DMS53 (cell line): Measurements from ENCODE around the gene PTPN20.

Source experiments
- DNase-seq: peaks from one replicate; lab custom pipeline; 2025; lab: John Stamatoyannopoulos, UW

The PTPN20 gene

GRCh38 chr10:47022311-47023131 is 111.3 kb downstream of the PTPN20 start:
- DNase-seq = no peak

DNA sequence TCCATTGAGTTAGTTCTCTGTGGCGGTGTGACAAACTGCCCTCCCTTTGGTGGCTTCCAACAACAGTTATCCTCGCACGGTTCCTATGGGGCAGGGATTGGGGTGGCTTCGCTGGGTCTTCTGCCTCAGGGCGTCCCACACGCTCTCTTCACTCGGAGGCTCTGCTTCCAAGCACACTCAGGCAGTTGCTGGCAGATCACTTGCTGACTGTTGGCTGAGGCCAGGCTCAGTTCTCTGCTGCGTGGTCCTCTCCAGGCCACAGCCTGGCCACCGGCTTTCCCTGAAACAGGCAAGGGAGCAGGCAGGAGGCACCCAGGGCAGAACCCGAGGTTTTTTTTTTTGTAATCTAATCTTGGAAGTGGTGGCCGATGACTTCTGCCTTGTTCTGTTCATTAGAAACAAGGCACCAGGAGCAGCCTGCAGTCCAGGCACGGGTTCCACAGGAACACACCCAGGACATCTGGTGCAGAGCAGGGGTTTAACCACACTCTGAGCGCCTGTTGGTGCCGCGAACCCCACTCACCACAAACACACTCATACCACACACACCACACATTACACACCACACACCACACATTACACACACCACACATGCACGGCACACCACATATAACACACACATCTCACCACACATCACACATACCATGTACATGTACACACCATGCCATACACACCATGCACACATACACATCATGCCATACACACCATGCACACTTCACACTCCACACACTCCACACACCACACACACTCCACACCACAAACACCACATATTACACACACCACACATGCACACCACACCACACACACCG is 112.2 kb downstream of the PTPN20 start:
- DNase-seq = peak; percentile 15

- no peak for DNase-seq
Observed at GRCh38 chr10:47024046-47024322, 112.8 kb downstream of the PTPN20 start.

- peak; percentile 84 for DNase-seq
Observed at GRCh38 chr10:47024399-47025252, 113.4 kb downstream of the PTPN20 start.

DNA sequence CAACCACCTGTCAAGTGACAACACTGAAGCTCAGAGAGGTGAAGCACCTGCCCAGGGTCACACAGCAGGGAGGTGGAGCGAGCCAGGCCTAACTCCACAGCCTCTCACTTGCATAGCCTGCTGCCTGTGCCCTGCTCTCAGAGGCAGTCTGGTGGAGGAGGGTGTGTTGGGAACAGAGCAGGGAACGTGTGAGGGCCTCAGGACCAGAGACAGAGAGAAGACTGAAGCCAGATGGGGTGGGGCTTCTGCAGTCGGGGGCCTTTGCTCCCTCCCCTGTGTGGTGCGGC is 114.0 kb downstream of the PTPN20 start:
- DNase-seq = no peak

DNA sequence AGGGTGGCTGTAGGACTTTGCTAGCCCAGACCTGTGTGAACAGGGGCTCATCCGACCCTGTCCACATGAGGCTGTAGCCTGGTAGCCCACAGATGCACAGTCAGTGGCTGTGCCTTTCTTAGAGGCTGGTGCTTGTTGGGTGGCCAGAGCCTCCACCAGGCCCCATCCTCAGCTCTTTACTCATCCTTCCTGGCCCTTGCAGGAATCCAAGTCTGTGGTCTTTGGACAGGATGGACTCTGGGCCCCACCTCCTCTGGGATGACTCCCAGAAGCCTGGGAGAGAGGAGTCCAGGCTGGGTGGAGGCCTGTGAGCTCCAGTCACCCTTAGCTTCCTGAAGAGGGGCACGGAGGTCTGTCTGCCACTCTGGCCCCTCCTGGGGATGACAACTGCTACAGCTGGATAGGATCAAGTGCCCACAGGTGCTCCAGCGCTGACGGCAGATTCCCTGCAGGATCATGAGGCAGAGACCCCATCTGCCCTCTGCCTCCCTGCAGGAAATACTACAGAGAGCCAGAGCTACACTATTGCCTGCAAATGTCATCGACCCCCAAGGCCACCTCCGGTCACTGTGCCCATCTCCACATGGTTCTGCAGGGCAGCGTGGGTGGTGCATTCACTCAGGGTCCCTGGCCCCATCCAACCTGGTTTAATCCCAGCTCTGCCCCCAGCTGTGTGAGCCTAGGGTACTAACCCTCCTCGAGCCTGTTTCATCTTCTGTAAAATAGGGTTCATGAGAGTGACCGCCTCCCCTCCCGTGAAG is 114.5 kb downstream of the PTPN20 start:
- no peak for DNase-seq

GRCh38 chr10:47026301-47027107 is 115.3 kb downstream of the PTPN20 start:
- DNase-seq = no peak

GRCh38 chr10:47027108-47027783 is 116.0 kb downstream of the PTPN20 start:
- DNase-seq = no peak

DNA sequence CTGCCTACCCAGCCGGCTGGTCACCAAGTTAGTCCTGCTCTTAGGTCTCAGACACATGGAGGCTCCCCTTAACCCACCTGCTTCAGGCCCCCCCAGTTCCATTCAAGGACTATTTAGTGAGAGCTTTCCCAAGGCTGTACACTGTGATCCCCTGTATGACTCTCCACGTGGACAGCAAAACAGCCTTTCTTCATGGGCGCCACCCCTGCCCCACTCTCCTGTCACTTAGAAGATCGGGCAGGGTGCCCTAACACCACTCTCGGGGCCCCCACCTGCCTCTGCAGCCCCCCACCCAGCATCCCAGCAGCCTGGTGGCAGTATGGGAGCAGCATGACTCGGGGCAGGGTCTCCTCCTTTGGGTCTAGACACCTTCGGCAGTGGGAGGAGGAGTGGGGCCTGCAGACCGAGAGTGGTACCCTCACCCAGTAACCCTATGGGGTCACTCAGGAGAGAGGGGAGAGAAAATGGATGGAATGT is 116.6 kb downstream of the PTPN20 start:
- no peak for DNase-seq

GRCh38 chr10:47028466-47028865 is 117.2 kb downstream of the PTPN20 start:
- no peak for DNase-seq

DNA sequence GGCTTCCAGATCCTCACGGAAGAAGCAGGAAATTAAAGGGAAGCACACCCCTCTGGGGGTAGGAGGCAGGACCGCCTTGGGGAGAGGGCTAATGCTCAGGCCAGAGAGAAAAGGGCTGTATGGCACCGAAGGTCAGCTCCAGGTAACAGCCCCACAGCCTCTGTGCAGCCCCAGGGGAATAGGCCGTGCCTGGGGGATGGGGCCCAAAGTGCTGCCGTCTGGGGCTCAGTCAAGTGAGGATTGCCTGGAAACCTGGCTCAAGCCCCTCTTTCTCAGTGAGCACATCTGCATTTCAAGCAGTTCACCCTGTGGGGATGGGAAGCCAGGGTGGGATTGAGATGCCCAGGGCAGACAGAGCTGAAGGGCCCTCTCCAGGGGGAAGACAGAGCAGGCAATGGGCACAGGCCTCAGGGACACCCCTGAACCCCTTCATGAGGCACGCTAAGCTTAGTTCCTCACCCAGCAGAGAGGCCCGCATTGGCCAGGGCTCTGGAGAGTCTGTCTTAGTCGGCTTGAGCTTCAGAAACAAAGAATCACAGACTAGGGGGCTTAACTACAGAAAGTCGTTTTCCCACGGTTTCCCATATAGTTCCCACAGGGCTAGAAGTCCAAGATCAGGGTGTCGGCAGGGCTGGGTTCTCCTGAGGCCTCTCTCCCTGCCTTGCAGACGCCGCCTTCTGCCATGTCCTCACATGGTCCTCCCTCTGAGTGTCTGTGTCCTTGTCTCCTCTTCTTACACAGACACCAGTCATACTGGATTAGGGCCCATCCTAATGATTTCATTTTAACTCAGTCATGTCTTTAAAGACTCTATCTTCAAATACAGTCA is 118.2 kb downstream of the PTPN20 start:
- DNase-seq = no peak

GRCh38 chr10:47030191-47030703 is 119.0 kb downstream of the PTPN20 start:
- no peak for DNase-seq

- DNase-seq = peak; percentile 31
Observed at GRCh38 chr10:47031211-47031900, 120.1 kb downstream of the PTPN20 start.

DNA sequence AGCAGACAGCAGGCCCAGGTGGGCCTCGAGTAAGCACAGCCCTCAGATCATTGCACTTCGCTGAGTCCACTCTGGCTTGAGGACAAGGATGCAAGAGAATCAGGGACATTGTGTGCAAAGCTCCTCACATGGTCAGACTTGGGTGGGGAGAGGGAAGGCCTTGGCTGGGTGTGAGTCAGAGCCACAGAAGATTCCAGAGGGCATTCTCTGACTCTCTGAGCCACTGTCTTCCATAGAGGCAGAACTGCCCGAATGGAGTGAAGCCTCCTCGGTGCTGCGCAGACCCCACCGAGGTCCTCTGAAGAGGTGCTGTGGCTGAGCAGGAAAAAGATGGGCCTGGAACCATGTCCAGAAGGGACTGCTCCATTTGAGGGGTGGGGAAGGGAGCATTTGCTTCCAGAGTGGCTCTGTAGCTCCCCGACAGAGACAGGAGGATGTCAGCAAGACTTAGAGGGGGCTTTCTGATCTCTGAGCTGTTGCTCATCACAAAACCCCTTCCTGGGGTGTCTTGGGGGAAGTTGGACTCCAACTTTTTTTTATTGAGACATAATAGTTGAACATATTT is 120.8 kb downstream of the PTPN20 start:
- DNase-seq = no peak

DNA sequence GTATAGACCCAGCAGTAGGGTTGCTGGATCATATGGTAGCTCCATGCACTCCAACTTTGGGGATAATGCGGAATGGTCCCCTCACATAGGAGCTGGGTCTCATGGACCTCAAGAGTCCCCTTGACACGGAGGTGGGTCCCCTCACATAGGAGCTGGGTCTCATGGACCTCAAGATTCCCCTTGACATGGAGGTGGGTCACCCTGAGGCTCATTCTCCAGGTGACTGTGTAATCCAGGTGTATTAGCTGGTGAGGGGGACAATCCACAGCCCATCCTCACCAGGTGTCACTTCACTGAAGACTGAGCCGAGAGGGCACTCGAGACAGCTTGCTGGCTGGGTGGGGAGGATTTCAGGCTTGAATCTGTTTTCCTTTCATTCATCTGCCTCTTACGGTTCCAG is 121.9 kb downstream of the PTPN20 start:
- no peak for DNase-seq

- no peak for DNase-seq
Observed at GRCh38 chr10:47033541-47034270, 122.5 kb downstream of the PTPN20 start.

GRCh38 chr10:47034441-47035051 is 123.3 kb downstream of the PTPN20 start:
- DNase-seq = no peak
